ENCODE measurements around the gene UNG. TPM values are rescaled to one million over a fixed set of nuclear protein-coding genes. Genes with fewer than 3 reads are reported as not detected.
"Not testable (repeated sequence)": the region's sequence is repeated elsewhere in the genome, so short reads cannot be mapped to it uniquely, and the experiment has no call there.

The UNG gene
- total and polyA plus RNA-seq, 4 donors: 7.4 to 17.6 (median 8.8) TPM

DNA sequence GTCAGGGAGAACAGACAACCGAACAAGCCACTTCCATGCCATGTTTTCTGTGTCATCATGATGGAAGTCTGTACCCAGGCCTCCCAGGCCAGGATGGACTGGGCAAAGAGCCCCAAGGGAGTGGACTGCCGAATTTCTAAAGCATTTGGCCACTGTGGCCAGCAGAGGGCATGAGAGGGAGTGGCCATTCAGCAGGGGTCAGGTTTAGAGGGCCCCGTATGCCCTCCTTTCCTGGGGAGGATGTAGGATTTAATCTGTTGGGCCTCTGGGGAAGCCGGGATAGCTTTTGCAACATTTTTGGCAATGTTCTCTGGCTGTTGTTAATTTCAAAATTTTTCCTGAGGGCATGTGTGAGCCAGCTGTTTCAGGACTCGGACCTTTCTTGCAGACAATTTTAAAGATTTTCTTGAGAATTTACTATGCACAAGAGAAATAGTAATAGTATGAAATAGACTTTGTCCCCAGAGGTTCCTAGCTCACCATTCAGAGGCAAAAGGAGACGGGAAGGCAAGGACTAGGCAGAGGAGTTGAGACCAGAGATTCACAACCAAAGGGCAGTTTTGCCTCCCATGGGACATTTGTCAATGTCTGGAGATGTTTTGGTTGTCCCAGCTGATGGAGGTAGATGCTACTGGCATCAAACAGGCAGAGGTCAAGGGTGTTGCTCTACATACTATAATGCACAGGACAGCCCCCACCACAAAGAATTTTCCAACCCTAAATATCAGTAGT, 37.0 kb downstream of the UNG start:
- DNase-seq (peak in 1 of 2 donors; percentile 59), ATAC-seq (ENCODE audit: low FRiP score) (peak; percentile 53)
- no peak overlapping the region for H3K27ac ChIP-seq (ENCODE audit: low read depth in 1 of 2, low read length in 2 of 2)
- H3K9me3 ChIP-seq (ENCODE audit: control insufficient read depth, low read length): no peaks in the 10 kb centered on the region
- no peaks in the 10 kb centered on the region for H3K27me3 ChIP-seq (ENCODE audit: control insufficient read depth in 1 of 2, insufficient read depth in 2 of 2, low read length in 1 of 2)
- intact Hi-C loops (cut with DNase I): no loop called here
- H3K4me3 ChIP-seq (ENCODE audit: low read length in 2 of 2): no peak overlapping the region
- H3K36me3 ChIP-seq (ENCODE audit: control insufficient read depth in 1 of 2, insufficient read depth in 2 of 2, low read length in 1 of 2): no peaks in the 10 kb centered on the region
- no peaks in the 10 kb centered on the region for H3K4me1 ChIP-seq (ENCODE audit: control insufficient read depth in 1 of 2, insufficient read depth in 2 of 2, low read length in 2 of 2)
- WGBS, 2 donors: 45 to 46% methylated on average over 6 of the region's 6 CpGs

DNA sequence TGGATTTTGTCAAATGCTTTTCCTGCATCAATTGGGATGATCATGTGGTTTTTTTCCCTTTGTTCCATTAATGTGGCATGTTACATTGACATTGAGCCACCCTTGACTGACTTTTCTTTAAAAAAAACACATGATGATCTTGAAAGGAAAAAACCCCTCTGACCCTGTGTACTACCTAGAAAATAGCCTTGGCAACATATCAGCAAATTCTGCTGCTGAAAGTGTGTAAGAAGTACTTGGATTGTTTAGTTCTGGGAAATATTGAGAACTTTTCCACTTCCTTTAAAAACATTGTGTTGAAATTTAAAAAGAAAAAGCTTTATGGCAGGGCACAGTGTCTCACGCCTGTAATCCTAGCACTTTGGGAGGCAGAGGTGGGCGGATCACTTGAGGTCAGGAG, 39.7 kb downstream of the UNG start:
- H3K9me3 ChIP-seq (ENCODE audit: control insufficient read depth, low read length): no peaks in the 10 kb centered on the region
- H3K4me3 ChIP-seq (ENCODE audit: low read length in 2 of 2): no peak overlapping the region
- DNase-seq (no peak), ATAC-seq (ENCODE audit: low FRiP score) (peak; percentile 65)
- H3K4me1 ChIP-seq (ENCODE audit: control insufficient read depth in 1 of 2, insufficient read depth in 2 of 2, low read length in 2 of 2): no peaks in the 10 kb centered on the region
- H3K36me3 ChIP-seq (ENCODE audit: control insufficient read depth in 1 of 2, insufficient read depth in 2 of 2, low read length in 1 of 2): no peaks in the 10 kb centered on the region
- H3K27me3 ChIP-seq (ENCODE audit: control insufficient read depth in 1 of 2, insufficient read depth in 2 of 2, low read length in 1 of 2): no peaks in the 10 kb centered on the region
- WGBS, 2 donors: 92 to 96% methylated on average over 2 of the region's 2 CpGs
- H3K27ac ChIP-seq (ENCODE audit: low read depth in 1 of 2, low read length in 2 of 2): no peak overlapping the region
- intact Hi-C loops (cut with DNase I): no loop called here

DNA sequence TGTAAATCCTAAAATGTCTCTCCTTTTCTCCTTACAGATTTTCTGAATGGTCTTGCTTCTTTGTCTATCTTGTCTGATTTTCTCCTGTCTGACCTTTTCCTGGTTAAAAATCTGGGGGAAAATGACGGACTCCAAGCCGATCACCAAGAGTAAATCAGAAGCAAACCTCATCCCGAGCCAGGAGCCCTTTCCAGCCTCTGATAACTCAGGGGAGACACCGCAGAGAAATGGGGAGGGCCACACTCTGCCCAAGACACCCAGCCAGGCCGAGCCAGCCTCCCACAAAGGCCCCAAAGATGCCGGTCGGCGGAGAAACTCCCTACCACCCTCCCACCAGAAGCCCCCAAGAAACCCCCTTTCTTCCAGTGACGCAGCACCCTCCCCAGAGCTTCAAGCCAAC, 42.0 kb downstream of the UNG start:
- no peak overlapping the region for H3K4me3 ChIP-seq (ENCODE audit: low read length in 2 of 2)
- intact Hi-C loops (cut with DNase I): no loop called here
- H3K27ac ChIP-seq (ENCODE audit: low read depth in 1 of 2, low read length in 2 of 2): no peak overlapping the region
- WGBS, 2 donors: 92 to 93% methylated on average over 9 of the region's 9 CpGs
- no peaks in the 10 kb centered on the region for H3K9me3 ChIP-seq (ENCODE audit: control insufficient read depth, low read length)
- H3K4me1 ChIP-seq (ENCODE audit: control insufficient read depth in 1 of 2, insufficient read depth in 2 of 2, low read length in 2 of 2): no peaks in the 10 kb centered on the region
- no peak for ATAC-seq (ENCODE audit: low FRiP score)
- no peak for DNase-seq
- H3K36me3 ChIP-seq (ENCODE audit: control insufficient read depth in 1 of 2, insufficient read depth in 2 of 2, low read length in 1 of 2): no peaks in the 10 kb centered on the region
- H3K27me3 ChIP-seq (ENCODE audit: control insufficient read depth in 1 of 2, insufficient read depth in 2 of 2, low read length in 1 of 2): no peaks in the 10 kb centered on the region

DNA sequence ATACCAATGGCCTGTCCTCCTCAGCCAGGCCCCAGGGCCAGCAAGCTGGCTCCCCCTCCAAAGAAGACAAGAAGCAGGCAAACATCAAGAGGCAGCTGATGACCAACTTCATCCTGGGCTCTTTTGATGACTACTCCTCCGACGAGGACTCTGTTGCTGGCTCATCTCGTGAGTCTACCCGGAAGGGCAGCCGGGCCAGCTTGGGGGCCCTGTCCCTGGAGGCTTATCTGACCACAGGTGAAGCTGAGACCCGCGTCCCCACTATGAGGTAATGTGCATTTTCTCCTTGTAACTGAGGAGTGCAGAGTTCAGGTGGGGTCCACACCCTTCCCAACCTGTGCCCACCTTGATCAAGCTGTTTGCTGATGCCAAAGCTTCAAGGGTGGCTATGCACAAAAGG, 42.4 kb downstream of the UNG start:
- Histone ChIP-seq H3K27me3 (ENCODE audit: control insufficient read depth in 1 of 2, insufficient read depth in 2 of 2, low read length in 1 of 2) (no peaks in the 10 kb centered on the region), H3K4me1 (ENCODE audit: control insufficient read depth in 1 of 2, insufficient read depth in 2 of 2, low read length in 2 of 2) (no peaks in the 10 kb centered on the region), H3K36me3 (ENCODE audit: control insufficient read depth in 1 of 2, insufficient read depth in 2 of 2, low read length in 1 of 2) (no peaks in the 10 kb centered on the region), H3K9me3 (ENCODE audit: control insufficient read depth, low read length) (no peaks in the 10 kb centered on the region), H3K4me3 (ENCODE audit: low read length in 2 of 2) (no peak overlapping the region), H3K27ac (ENCODE audit: low read depth in 1 of 2, low read length in 2 of 2) (no peak overlapping the region)
- ATAC-seq (ENCODE audit: low FRiP score): no peak
- intact Hi-C loops (cut with DNase I): no loop called here
- 80 to 81% methylated on average over 7 of the region's 7 CpGs for WGBS, 2 donors
- DNase-seq: no peak

DNA sequence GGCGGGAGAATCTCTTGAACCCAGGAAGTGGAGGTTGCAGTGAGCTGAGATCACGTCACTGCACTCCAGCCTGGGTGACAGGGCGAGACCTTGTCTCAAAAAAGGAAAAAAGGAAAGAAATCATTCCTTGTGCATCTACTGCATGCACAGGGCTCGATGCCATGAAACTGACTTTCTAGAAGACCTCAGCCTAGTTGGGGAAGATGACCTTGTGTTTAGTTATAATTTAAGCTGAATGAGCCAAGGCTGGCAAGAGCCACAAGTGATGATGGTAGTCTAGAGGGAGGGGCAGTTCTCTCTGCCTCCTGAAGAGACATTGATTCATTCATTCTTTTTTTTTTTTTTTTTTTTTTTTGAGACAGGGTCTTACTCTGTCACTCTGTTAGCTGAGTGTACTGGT, 43.2 kb downstream of the UNG start:
- intact Hi-C loops (cut with DNase I): no loop called here

DNA sequence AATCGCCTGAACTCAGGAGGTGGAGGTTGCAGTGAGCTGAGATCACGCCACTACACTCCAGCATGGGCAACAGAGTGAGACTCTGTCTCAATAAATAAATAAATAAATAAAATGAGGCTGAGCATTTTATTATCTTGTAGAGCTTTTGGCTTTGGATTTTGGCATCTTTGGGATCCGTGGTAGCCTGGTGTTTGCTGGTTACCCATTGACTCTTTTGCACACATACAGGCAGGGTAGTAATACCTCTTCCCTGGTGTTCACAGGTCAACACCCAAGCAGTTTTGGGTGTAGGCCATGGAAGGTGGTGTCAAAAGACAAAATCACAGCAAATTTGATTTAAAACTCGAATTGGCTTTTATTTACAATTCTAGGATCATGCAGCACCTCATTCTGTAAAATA, 46.8 kb downstream of the UNG start:
- no peak for ATAC-seq (ENCODE audit: low FRiP score)
- WGBS, 2 donors: 60 to 75% methylated on average over 4 of the region's 4 CpGs
- Histone ChIP-seq H3K27me3 (ENCODE audit: control insufficient read depth in 1 of 2, insufficient read depth in 2 of 2, low read length in 1 of 2) (no peaks in the 10 kb centered on the region), H3K4me1 (ENCODE audit: control insufficient read depth in 1 of 2, insufficient read depth in 2 of 2, low read length in 2 of 2) (no peaks in the 10 kb centered on the region), H3K9me3 (ENCODE audit: control insufficient read depth, low read length) (no peaks in the 10 kb centered on the region), H3K4me3 (ENCODE audit: low read length in 2 of 2) (no peak overlapping the region), H3K27ac (ENCODE audit: low read depth in 1 of 2, low read length in 2 of 2) (no peak overlapping the region), H3K36me3 (ENCODE audit: control insufficient read depth in 1 of 2, insufficient read depth in 2 of 2, low read length in 1 of 2) (no peaks in the 10 kb centered on the region)
- intact Hi-C loops (cut with DNase I): no loop called here
- no peak for DNase-seq

More for the DNA sequence above, 43.2 kb downstream of the UNG start:
- DNase-seq (no peak), ATAC-seq (ENCODE audit: low FRiP score) (no peak)
- Histone ChIP-seq H3K4me3 (ENCODE audit: low read length in 2 of 2) (no peak overlapping the region), H3K9me3 (ENCODE audit: control insufficient read depth, low read length) (no peaks in the 10 kb centered on the region), H3K4me1 (ENCODE audit: control insufficient read depth in 1 of 2, insufficient read depth in 2 of 2, low read length in 2 of 2) (no peaks in the 10 kb centered on the region), H3K27me3 (ENCODE audit: control insufficient read depth in 1 of 2, insufficient read depth in 2 of 2, low read length in 1 of 2) (no peaks in the 10 kb centered on the region), H3K36me3 (ENCODE audit: control insufficient read depth in 1 of 2, insufficient read depth in 2 of 2, low read length in 1 of 2) (no peaks in the 10 kb centered on the region), H3K27ac (ENCODE audit: low read depth in 1 of 2, low read length in 2 of 2) (no peak overlapping the region)
- 93 to 95% methylated on average over 4 of the region's 4 CpGs for WGBS, 2 donors

DNA sequence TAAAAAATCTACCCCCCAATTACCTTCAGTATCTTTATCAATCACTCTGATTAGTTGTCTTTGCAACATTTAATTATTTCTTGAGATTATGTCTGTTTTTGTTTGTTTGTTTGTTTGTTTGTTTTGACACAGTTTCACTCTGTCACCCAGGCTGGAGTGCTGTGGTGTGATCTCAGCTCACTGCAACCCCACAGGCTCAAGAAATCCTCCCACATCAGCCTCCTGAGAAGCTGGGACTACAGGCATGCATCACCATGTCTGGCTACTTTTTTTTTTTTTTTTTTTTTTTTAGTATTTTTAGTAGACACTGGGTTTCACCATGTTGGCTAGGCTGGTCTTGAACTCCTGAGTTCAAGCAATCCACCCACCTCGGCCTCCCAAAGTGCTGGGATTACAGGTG, 49.7 kb downstream of the UNG start:
- ATAC-seq (ENCODE audit: low FRiP score); DNase-seq: not testable (repeated sequence)
- WGBS, 2 donors: 97 to 100% methylated on average over 1 of the region's 1 CpG

DNA sequence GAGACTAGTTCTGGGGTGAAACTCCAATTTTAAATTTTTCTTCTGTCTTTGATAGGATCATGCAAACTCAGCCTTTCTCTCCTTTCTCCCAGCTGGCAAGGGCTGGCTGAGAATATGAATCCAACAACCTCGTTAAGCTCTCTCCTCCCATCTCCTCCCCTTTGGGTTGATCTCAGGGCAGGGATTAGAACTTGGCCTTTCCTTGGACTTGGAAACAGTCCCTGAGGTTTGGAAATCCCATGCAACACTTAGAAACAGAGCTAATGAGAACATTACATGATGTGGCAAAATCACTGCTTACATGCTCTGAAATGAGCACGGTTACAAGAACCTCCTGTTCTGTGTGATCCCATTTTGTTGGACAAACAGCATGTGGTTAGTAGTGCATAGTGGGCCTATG, 50.6 kb downstream of the UNG start:
- no peak for DNase-seq
- Histone ChIP-seq H3K4me3 (ENCODE audit: low read length in 2 of 2) (no peak overlapping the region), H3K27ac (ENCODE audit: low read depth in 1 of 2, low read length in 2 of 2) (no peak overlapping the region), H3K27me3 (ENCODE audit: control insufficient read depth in 1 of 2, insufficient read depth in 2 of 2, low read length in 1 of 2) (no peaks in the 10 kb centered on the region), H3K36me3 (ENCODE audit: control insufficient read depth in 1 of 2, insufficient read depth in 2 of 2, low read length in 1 of 2) (no peaks in the 10 kb centered on the region), H3K4me1 (ENCODE audit: control insufficient read depth in 1 of 2, insufficient read depth in 2 of 2, low read length in 2 of 2) (no peaks in the 10 kb centered on the region), H3K9me3 (ENCODE audit: control insufficient read depth, low read length) (no peaks in the 10 kb centered on the region)
- intact Hi-C loops (cut with DNase I): loop anchor here in 1 of 2 donors (5.0 kb wide), 1 partner anchor 36 kb away; no protein-coding TSS in a partner anchor
- WGBS, 2 donors: 10 to 11% methylated on average over 2 of the region's 2 CpGs
- peak; percentile 77 for ATAC-seq (ENCODE audit: low FRiP score)

More for the DNA sequence above, 49.7 kb downstream of the UNG start:
- not testable (repeated sequence) for H3K36me3 ChIP-seq (ENCODE audit: control insufficient read depth in 1 of 2, insufficient read depth in 2 of 2, low read length in 1 of 2); H3K4me3 ChIP-seq (ENCODE audit: low read length in 2 of 2); H3K27me3 ChIP-seq (ENCODE audit: control insufficient read depth in 1 of 2, insufficient read depth in 2 of 2, low read length in 1 of 2); H3K4me1 ChIP-seq (ENCODE audit: control insufficient read depth in 1 of 2, insufficient read depth in 2 of 2, low read length in 2 of 2); H3K27ac ChIP-seq (ENCODE audit: low read depth in 1 of 2, low read length in 2 of 2); H3K9me3 ChIP-seq (ENCODE audit: control insufficient read depth, low read length)
- intact Hi-C loops (cut with DNase I): loop anchor here in 1 of 2 donors (5.0 kb wide), 1 partner anchor 35 kb away; no protein-coding TSS in a partner anchor

DNA sequence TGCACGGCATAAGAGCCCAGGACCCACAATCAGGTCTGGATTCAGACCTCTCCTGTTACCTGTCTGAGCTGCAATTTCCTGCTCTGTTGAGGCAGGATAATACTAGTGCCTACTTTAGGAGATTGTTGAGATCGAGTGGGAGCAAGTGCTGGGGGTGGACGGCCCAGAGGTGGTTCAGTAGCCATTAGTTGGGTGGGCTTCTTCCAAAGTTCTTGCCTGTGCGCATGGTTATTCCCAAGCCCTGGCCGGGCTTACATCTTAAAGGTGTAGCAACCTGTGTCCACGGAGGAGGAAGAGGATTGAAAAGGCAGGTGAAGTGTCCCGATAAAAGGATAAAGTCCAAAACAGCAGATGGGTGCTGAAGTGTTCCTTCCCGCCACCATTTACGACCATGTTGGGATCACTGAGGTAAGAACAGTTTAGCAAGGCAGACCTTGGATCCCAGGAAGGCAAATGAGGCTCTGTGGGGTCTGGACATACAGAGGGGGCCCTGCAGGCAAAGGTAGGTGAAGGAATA, 52.8 kb downstream of the UNG start:
- no peaks in the 10 kb centered on the region for H3K4me1 ChIP-seq (ENCODE audit: control insufficient read depth in 1 of 2, insufficient read depth in 2 of 2, low read length in 2 of 2)

More for the DNA sequence above, 52.8 kb downstream of the UNG start:
- 93 to 94% methylated on average over 9 of the region's 9 CpGs for WGBS, 2 donors
- H3K36me3 ChIP-seq (ENCODE audit: control insufficient read depth in 1 of 2, insufficient read depth in 2 of 2, low read length in 1 of 2): no peaks in the 10 kb centered on the region
- H3K9me3 ChIP-seq (ENCODE audit: control insufficient read depth, low read length): no peaks in the 10 kb centered on the region
- no peak overlapping the region for H3K27ac ChIP-seq (ENCODE audit: low read depth in 1 of 2, low read length in 2 of 2)
- DNase-seq (no peak), ATAC-seq (ENCODE audit: low FRiP score) (no peak)
- intact Hi-C loops (cut with DNase I): loop anchor here in 1 of 2 donors (5.0 kb wide), 1 partner anchor 38 kb away; no protein-coding TSS in a partner anchor
- no peaks in the 10 kb centered on the region for H3K27me3 ChIP-seq (ENCODE audit: control insufficient read depth in 1 of 2, insufficient read depth in 2 of 2, low read length in 1 of 2)
- H3K4me3 ChIP-seq (ENCODE audit: low read length in 2 of 2): no peak overlapping the region

Data from aorta (tissue), 5 donors.